ENCODE data around the gene OXLD1. TPM values are rescaled to one million over a fixed set of nuclear protein-coding genes. Genes with fewer than 3 reads are reported as not detected.
A peak's percentile ranks its signal among the peaks of the same experiment; 100 is the strongest.

OXLD1 gene
- total RNA-seq, 1 donor from 2014 or later = 27.5 TPM

DNA sequence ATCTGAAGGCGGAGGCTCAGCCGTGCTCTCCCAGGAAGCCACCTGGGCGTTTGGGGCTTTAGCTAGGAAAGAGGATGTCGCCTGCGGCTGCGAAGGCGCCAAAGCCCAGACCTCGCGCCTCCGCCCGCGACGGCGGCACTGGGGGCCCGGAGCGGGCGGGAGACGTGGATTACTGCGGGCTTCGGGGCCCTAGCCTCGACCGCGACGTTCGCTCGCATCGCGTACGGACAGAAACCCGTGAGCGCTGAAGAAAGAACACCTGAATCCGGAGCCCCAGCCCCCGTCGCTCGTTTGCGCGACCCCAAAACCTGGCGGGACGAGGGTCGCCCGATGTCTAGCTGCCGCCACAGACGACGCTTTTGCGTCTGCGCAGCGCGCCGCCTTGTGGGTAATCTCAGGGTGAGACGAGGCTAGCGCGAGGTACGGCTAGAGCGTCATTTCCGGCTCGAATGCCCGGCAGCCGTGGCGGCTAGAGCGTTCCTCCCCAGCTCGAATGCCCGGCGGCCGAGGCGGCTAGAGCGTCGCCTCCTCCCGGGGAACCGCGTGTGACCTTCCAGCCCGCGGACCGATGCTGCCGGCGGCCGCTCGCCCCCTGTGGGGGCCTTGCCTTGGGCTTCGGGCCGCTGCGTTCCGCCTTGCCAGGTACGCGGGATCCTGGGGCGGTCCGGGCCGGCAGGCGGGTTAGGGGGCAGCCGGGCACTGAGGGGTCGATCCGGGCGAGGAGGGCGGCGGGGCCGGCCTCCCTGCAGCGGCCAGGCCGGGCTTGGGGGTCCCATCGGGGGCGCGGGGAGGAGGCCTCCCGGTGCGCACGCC lies 36.7 kb upstream of the OXLD1 start, which contains the start of gene MRPL12:
TSS of gene MRPL12 (plus strand) at position 434 of the 813 bp plus-strand sequence. CDS start at position 569, 135 bp downstream.
- peak; percentile 98 for DNase-seq (ENCODE audit: low spot score)

GRCh38 chr17:81701288-81702071 lies 35.1 kb upstream of the OXLD1 start:
- DNase-seq (ENCODE audit: low spot score) = no peak

GRCh38 chr17:81700353-81701287 lies 34.2 kb upstream of the OXLD1 start:
- DNase-seq (ENCODE audit: low spot score) = no peak

DNA sequence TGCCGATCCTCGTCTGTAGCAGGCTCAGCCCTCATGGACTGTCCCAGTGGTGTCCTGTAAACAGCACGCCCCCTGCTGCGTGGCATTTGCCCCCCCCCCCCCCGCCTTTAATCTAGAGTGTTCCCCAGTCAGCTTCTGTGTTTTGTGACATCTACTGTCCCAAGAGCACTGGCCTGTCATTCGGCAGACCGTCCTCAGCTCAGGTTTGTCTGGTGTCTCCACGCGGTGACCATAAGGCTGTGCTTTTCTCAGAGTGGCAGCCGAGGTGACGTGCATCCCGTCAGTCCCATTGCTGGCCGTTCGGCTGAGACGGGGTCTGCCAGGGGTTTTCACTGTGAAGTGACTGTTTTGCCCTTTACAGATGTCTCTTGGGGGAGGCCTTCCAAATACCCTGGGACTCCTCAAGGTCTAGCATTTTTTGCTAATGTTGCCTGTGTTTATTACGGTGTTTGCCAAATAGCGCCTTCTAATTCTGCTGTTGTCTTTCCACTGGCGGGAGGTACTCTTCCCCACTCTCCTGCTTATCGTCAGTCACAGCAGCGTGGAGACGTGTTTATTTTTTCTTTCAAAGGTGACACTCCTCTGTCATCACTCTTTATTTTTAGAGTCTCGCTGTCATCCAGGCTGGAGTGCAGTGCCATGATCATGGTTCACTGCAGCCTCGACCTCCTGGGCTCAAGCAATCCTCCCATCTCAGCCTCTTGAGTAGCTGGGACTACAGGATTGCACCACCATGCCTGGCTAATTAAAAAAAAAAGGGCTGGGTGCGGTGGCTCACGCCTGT lies 31.0 kb upstream of the OXLD1 start:
- DNase-seq (ENCODE audit: low spot score) = no peak

- no peak for DNase-seq (ENCODE audit: low spot score)
These were observed 30.0 kb upstream of the OXLD1 start for GRCh38 chr17:81696218-81696941.

- DNase-seq (ENCODE audit: low spot score) = no peak
These were observed 29.4 kb upstream of the OXLD1 start for GRCh38 chr17:81695801-81696200.

DNA sequence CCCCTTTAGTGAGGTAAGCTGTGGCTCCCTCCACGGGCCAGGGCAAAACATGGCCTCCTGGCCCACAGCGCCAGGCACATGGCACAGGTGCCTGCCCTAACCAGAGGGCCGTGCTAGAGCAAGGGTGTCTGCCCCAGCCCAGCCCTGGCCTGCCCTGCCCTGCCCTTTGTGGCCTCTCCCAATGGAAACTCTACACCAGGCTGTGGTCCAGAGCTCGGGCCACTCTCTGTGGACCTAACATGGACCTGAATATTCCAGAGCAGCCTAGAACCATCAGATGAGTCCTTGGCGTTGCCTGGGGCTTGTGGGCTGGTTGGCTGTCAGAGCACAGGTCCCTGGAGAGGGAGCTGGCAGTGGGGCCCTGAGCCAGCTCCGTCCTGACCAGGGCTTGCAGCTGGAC lies 28.8 kb upstream of the OXLD1 start:
- DNase-seq (ENCODE audit: low spot score) = no peak

DNA sequence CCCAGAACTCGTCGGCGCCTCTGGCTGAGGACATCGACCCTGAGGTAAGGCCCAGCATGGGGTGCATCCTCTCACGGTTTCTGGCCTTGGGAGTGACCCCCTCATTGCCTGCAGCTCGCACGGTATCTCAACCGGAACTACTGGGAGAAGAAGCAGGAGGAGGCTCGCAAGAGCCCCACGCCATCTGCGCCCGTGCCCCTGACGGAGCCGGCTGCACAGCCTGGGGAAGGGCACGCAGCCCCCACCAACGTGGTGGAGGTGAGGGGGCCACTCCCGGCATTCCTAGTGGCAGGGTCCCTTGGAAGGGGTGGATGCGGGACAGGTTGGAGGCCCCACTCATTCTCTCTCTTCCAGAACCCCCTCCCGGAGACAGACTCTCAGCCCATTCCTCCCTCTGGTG lies 28.4 kb upstream of the OXLD1 start:
- DNase-seq (ENCODE audit: low spot score) = no peak

- DNase-seq (ENCODE audit: low spot score) = no peak
These were observed 27.3 kb upstream of the OXLD1 start for GRCh38 chr17:81693509-81694210.

GRCh38 chr17:81691608-81692007 lies 25.2 kb upstream of the OXLD1 start:
- no peak for DNase-seq (ENCODE audit: low spot score)

GRCh38 chr17:81691196-81691595 lies 24.8 kb upstream of the OXLD1 start:
- no peak for DNase-seq (ENCODE audit: low spot score)

DNA sequence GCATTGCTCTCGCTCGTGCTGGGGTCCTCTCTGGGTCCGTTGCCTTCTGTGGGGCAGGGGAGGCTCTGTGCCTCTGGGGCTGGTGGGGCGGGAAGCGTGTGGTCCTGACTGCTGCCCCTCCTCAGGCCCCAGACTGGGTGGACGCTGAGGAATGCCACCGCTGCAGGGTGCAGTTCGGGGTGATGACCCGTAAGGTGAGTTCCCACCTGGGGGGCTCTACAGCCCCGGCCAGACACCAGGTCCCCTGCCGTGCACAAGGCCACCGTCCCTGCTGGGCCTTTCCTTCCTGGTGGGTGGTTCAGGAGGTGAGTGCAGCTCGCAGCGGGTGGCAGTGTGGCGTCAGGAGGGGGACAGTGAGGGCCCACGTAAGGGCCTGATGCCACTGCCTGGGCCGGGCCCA lies 24.1 kb upstream of the OXLD1 start:
- DNase-seq (ENCODE audit: low spot score) = no peak

DNA sequence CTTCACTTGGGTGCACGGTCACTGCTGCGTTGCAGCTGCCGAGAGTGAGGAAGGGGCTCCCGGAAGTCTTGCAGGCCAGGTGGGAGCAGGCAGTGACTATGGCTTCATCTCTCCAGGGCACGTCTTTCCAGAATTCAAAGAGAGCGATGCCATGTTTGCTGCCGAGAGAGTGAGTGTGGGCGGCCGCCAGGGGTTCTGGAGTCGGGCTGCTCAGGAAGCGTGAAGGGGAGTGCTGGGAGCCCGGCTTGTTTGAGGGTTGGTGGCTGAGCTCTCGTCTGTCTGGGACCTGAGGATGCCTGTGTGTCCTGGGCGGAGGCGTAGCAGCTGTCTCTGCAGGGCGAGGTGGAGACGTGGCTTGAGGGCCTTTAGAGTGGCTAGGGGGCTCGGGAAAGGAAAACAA lies 23.7 kb upstream of the OXLD1 start:
- no peak for DNase-seq (ENCODE audit: low spot score)

- DNase-seq (ENCODE audit: low spot score) = no peak
These were observed 22.2 kb upstream of the OXLD1 start for GRCh38 chr17:81688616-81689015.

DNA sequence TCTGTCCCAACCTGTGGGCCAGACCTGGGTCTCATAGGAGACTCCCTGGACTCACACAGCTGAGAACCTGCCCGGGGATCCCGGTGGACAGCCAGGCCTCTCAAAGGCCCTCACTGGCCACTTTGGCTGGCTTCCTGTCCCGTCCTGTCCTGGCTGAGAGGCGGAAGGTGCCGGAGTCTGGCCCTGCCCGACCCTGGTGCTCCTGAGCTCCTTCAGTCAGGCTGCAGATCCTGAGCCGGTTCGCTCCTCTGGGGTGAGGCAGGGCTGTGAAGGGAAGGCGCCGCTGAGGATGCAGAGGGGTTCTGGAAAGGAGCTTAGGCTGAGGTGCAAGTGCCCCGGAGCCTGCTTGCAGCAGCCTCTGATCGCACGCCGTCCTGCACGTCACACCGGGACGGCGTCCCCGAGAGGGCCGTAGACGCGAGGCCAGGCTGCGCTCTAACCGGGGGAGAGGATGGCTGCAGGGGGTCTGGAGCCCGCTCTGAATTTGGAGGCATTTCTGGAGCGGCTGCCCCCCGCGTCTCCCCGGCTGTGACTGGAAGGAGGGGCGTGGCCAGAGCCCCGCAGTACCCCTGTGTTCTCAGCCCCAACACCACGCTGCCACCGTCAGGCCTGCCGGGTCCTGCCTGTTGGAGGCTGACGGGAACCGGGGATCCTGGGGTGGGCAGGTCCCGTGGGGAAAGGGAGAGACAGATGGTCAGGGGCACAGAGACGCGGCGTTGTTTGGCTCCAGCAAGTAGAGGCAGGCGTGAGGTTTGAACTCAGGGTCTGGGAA lies 21.6 kb upstream of the OXLD1 start:
- DNase-seq (ENCODE audit: low spot score) = no peak

DNA sequence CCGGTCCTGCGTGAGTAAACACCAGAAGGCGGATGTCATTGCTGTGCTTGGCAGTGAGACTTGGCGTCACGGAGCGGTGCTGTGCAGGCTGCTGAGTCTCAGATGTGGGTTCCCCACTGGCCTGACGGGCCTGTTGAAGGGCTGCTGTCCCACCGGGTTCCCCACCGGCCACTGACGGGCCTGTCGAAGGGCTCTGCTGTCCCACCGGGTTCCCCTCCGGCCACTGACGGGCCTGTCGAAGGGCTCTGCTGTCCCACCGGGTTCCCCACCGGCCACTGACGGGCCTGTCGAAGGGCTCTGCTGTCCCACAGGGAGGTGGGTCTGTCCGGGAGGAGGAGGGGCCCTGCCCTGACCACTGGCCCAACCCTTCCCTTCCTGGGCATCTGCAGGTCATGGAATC lies 20.2 kb upstream of the OXLD1 start:
- DNase-seq (ENCODE audit: low spot score) = no peak

DNA sequence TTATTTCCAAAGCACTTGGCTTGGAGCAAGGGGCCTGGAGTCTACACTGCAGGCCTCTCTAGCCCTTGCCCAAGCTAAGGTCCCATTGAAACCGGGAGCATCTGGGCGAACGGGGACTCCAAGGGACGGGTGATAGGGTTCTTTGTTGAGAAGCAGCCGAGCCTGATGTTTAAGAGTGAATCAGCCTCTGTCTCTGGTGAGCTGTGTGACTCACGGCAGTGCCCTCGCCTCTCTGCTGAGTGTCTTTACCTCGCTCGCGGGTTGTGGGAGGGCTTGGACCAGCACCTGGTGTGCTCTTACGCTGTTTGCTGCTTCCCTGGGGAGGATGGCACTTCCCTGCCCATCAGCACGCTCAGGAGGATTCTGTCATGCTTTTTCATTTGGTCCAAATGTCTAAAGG lies 18.7 kb upstream of the OXLD1 start:
- DNase-seq (ENCODE audit: low spot score) = no peak

DNA sequence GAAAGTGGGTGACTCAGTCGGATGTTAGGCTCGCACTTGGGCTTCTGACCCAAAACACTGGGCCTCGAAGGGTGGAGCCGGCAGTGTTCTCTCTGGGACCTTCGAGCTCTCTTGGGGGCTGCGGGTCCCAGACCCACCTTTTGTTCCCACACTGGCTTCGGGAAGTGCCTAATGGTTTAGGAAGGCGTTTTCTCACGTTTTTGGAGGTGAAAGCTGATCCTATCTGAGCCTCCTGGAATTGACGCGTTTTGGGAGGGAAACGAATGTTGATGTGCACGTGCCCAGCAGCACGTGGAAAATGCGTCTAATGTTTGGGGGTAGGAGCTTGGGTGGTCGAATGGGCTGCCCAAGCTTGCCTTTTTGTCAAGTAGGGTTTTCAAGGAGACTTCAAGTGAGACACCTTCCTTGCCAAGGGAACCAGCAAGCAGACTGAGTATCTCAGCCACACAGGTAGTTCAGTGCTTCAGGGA lies 18.1 kb upstream of the OXLD1 start:
- DNase-seq (ENCODE audit: low spot score) = no peak

Data from mesenteric fat pad (tissue), 1 donor.